HG02840 (cell line): Measurements from ENCODE around the gene BCAS3.
"Not testable (repeated sequence)": the region's sequence is repeated elsewhere in the genome, so short reads cannot be mapped to it uniquely, and the experiment has no call there.

ENCODE experiments used
- ATAC-seq: cut with Tn5 transposase; IDR thresholded peaks from one replicate; pipeline ENCODE4 v1.9.1; 2021; ENCODE audit warnings: mild to moderate bottlenecking, moderate library complexity, moderate number of reproducible peaks; ENCODE audit not compliant: unreplicated experiment, low FRiP score

The BCAS3 gene

DNA sequence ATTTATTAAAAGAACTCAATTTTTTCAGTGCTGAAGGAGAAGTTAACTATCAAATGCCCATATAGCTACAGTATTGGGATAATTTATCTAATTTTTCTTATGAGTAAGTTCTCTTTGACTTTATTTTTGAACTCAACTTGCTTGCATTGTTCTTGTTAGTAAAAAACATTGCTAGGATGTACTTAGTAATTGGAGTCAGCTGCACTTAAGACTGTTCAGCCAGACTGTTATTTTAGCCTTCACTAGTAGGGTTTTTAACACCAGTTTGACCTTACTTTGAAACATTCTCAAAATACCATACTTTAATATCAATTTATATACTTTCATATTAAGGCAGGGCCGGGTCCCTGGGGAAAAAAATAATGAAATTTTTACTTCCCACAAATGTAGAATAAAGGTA lies 465.4 kb downstream of the BCAS3 start:
- no peak for ATAC-seq

GRCh38 chr17:61144137-61144536 lies 466.5 kb downstream of the BCAS3 start:
- no peak for ATAC-seq

DNA sequence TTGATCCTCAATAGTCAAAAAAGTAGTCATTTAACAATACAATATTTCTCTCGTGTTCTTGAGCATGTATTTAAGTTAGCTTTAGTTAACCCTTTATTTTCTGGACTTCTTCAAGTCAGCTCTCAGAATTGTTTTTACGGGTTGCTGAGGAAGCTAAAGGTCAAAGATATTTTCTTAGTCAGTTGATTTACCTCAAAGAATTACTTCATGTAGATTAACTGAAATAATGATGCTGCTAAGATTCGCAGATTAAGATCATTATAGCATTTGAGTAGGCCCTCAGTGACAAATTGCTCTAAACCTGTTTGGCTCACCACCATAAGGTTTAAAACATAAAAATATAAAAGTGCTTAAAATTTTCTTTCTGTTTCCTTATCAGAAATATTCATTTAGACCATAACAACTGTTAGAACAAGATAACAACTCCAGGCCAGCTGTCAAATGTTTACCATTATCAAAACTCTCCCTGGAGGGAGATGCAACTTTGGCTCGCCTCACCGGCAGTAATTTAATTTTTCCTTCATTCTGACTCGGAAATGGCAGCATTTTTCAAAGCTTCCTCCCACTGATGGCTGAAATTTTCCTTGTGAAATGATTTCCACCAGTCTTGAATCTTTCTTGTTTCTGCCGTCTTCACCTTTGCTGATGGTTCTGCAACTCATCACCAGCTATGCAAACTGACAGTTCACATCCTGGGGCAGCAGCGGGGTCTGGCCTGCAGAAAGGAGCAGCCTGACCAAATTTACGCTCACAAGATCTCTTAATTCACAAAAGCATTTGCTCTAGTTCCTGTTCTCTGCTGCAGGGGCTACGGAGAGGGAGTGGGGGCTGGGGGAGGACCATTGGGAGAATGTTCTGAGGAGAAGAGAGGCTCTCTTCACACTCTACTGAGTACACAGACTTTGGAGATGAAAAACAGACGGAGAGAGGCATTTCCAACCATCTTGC lies 467.2 kb downstream of the BCAS3 start:
- ATAC-seq, result no peak

DNA sequence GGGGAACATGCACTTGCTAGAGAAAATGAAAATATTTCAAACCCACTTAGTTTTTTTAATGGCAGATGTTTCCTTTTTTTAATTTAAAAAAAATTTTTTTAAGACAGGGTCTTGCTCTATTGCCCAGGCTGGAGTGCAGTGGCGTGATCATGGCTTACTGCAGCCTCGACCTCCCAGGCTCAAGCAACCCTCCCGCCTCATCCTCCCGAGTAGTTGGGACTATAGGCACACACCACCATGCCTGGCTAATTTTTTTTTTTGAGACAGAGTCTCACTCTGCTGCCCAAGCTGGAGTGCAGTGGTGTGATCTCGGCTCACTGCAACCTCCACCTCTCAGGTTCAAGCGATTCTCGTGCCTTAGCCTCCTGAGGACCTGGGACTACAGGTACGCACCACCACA lies 469.2 kb downstream of the BCAS3 start:
- ATAC-seq, result not testable (repeated sequence)

GRCh38 chr17:61149106-61149825 lies 471.6 kb downstream of the BCAS3 start:
- ATAC-seq, result no peak

- no peak for ATAC-seq
Measured at GRCh38 chr17:61149862-61150362, 472.3 kb downstream of the BCAS3 start.

DNA sequence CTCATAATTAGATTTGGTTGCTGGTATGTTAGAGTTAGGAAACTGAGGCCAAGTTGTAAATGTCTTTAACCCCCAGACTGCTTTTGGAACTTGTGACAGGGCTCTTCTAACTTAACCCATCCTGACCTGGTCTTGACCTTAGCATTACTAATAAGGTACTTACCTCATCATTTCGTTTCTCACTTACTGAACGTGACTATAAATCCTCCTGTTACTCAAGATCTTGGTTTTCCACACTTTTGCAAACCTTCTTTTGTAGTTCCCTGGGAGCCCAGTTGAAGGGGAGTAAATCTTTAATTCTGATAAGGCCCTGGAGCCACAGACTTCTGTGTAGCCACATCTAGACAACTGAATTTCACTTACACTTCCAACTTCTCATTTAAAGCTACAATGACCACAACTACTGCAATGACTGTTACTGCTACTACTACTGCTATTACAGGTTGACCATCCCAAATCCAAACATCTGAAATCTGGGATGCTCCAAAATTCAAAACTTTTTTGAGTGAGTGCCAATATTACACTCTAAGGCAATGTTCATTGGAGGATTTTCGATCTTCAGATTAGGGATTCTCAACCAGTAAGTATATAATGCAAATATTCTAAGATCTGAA lies 473.1 kb downstream of the BCAS3 start:
- ATAC-seq, result no peak

DNA sequence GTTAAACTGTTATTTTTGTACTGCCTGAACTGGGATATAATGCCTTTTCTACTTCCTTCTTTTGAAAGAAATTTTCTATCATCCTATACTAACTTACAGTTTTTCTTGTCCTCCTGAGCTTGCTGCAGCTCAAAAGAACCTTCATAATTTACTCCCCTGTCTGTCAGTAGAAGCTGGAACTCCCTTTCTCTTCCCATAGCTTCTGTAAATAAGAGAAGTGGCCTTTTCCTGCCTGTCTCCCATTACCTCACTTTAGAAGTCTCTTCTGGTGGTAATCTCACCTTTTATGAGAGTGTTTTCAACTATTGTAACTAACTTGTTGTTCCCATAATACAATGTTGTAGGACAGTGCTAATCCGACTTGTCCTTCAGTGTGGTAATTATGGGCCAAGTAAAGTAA lies 475.2 kb downstream of the BCAS3 start:
- ATAC-seq, result no peak

GRCh38 chr17:61155590-61156237 lies 478.1 kb downstream of the BCAS3 start:
- ATAC-seq, result no peak

DNA sequence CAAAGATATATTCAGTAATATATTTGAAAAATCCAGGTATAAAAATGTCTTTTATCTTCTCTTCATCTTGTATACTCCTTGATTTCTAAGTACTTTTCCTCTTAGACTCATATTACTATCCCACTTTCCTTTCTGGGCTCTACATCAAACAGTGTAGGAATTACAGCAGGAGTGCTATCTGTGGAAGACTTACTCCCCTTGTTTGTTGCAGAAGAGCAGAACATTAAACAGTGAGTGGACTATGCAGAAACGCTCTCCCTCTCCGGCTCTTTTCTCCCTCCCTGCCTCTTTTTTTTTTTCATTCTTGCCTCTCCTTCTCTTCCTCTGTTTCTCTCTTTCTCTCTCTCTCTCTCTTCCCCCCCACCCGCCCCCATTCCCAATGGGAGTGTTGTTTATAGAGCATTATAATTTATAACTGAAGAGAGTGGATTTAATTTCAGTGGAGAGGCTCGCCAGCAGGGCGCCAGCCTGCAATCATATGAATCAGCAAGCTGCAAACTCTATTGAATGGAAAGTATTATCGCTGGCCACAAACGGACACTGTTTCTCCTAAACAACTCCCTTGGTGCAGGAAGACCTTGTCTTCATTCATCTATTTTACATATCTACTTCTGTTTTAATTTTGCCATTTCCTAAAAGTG lies 479.7 kb downstream of the BCAS3 start:
- no peak for ATAC-seq

DNA sequence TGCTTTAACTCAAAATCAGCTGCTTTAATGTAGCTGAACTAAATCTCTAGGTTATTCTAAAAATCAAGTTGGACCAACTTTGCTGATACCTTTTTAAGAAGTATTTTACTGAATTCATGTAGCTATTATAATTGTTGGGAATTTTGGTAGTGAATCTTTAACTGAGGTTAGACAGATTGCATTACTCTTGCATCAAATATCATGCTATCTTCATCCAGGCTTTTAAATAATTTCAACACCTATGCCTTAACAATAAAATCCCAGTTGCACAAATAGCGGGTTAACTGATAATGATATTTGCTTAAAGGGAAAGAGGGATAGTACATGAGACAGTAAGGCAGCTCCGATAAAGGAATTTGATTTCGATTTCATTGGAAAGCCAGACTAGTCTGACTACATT lies 480.7 kb downstream of the BCAS3 start:
- no peak for ATAC-seq

DNA sequence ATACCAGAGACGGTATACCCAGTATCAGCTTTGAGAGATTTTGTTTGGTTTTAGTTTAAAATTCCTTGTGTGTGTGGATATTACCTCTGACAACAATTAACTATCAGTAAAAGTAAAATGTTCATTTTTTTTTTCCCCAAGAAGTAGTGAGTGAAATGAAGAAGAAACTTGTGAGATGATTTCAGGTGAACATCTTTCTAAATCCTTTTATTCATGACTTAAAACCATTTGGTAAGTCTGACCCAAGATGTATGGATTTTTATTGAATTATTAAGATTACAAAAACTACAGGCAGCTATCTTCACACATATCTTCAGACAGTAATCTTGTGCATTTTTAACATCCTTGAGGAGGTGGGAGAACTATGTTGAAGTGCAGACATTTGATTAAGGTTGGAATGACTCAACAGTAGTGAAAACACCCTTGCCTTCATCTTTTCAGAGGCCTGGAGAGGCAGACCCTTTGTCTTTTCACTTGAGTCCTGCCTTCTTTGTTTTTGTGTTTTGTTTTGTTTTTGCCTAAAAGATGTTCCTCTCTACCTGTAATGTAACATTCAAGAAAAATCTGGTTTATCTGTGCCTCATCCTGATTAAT lies 481.7 kb downstream of the BCAS3 start:
- no peak for ATAC-seq

- no peak for ATAC-seq
Measured at GRCh38 chr17:61160204-61160603, 482.6 kb downstream of the BCAS3 start.

GRCh38 chr17:61160789-61161445 lies 483.3 kb downstream of the BCAS3 start:
- ATAC-seq, result no peak

DNA sequence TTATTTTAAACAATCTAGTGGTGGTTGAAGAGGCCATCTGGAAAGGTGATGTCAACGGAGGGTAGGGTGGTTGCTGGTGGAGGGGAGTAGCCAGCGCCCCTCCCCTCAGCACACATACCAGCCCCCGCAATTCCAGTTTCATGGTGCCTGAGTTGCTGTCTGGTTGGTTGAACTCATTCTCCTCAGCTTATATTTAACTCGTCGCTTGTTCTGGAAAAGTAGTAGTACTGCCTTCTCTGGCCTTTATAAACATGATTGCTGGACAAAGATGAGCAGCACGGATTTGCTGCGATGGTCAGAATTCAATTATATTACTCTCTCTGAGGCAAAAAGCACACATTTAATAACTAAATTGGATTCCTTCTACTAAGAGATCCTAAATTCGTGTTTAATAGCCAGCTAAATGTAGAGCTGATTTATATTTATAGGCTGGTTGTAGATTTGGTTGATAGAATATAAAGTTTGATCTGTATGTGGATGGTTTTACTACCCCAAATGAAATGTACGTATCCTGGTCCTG lies 484.0 kb downstream of the BCAS3 start:
- no peak for ATAC-seq

DNA sequence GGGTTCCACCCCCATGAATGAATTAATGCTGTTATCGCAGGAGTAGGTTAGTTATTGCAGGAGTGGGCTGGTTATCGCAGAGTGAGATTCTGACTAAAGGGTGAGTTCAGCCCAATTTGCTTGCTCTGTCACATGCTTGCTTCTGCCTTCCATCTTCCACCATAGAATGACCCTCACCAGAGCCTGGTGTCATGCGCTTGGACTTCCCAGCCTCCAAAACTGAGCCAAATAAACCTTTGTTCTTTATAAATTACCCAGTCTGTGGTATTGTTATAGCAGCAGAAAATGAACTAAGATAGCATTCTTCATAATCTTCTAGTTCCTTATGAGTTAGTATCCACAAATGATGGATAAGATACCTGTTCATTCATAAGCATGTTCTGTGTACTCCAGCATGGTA lies 486.9 kb downstream of the BCAS3 start:
- ATAC-seq, result no peak

- no peak for ATAC-seq
Measured at GRCh38 chr17:61167075-61167474, 489.4 kb downstream of the BCAS3 start.

DNA sequence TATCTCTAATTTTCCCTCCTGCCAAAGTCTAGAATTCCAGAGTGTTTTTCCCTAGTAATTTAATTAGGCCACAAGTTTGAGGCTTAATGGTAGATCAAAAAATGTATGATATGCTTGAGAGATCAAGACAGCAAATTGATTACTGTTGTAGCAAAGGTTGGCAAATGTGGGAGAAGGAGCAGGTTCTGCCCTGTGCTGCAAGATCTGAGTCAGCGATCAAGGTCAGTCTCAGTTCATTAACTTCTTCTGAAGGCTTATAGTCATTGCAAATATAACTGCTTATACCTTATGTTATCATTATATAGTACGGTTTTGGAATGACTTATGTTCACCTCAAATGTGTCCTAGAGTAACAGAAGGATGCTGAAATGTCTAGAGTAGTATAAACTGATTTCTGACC lies 490.9 kb downstream of the BCAS3 start:
- no peak for ATAC-seq

DNA sequence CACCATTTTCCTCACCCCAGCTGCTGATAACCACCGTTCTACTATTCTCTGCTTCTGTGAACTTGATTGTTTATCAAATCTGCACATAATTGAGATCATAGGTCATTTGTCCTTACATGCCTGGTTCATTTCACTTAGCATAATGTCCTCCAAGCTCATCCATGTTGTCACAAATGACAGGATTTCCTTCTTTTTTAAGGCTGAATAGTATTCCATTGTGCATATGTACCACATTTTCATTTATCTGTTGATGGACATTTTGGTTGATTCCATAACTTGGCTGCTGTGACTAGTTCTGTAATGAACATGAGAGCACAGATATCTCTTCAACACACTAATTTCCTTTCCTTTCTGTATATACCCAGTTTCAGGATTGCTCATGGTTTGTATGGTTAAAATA lies 496.7 kb downstream of the BCAS3 start:
- ATAC-seq, result no peak
